Measurements from ENCODE around the gene TRPV6.

TRPV6 gene

DNA sequence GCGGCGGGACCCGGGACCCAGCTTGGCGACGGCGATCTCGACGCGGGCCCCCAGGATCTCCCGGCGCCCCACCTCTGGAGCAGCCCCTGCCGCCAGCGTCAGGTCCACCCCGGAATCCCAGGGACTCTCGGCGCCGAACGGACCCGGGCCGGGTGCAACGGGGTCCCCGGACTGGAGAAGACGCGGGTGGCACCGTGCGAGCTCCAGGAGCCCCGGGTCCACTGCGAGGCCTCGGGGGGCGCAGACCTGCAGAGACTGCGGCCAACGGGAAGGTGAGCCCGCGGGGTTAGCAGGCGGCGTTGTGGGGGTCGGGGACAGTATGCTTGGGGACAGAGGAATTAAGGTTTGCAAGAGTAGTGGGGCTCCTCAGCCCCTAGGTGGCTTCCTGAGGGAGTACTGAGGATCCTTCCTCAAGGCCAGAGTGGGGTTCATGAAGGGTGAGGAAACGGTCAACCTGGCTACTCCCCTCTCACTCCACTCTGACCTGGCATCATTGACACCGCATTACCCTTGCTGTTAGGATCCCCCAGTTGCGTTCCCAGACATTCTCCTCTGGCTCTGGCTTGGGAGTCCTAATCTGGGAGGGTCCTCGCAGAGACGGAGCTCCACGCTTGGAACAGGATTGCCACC, 30.3 kb downstream of the TRPV6 start:
- DNase-seq (ENCODE audit: low read depth in 4 of 4, low spot score in 1 of 4), result no peak

DNA sequence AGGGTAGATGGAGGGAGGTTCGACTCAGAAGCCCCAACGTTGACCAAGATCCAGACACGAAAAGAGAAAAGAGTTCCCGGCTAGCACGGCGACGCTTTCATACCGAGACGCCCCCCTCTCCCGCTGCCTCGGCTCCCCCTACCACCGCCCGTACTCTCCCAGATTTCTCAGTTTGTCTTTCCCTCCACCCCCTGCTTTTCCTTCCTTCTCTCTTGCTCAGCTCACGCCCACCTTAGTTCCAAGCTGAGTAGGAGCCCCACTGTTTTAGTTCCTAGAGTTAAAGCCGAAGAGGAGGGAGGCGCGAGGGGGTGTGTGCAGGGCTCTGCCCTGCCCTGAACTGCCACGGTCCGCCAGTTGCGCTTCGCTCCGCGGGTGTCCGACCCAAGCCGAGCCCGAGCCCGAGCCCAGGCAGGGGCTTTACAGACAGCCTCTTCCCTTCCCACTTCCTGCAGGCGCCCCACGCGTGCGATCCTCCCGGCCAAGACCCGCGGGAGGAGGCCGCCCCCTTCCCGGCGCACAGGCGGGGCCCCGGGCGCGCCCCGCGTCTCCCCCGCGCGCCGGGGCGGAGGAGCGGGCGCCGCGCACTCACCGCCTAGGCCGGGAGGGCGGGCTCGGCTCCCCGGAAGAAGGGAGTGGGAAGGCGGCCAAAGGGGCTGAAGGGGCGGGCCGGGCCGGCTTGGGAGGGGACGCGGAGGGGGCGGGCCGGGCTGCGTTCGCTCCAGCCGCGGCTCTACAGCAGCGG, 31.0 kb downstream of the TRPV6 start, which contains the start of gene EPHB6:
TSS of gene EPHB6 (plus strand) at position 705 of the 742 bp plus-strand sequence. CDS start 8,152 bp downstream, outside the sequence.
- peak in 3 of 4 experiments; percentile 18 to 67 (median 40) for DNase-seq (ENCODE audit: low read depth in 4 of 4, low spot score in 1 of 4)

DNA sequence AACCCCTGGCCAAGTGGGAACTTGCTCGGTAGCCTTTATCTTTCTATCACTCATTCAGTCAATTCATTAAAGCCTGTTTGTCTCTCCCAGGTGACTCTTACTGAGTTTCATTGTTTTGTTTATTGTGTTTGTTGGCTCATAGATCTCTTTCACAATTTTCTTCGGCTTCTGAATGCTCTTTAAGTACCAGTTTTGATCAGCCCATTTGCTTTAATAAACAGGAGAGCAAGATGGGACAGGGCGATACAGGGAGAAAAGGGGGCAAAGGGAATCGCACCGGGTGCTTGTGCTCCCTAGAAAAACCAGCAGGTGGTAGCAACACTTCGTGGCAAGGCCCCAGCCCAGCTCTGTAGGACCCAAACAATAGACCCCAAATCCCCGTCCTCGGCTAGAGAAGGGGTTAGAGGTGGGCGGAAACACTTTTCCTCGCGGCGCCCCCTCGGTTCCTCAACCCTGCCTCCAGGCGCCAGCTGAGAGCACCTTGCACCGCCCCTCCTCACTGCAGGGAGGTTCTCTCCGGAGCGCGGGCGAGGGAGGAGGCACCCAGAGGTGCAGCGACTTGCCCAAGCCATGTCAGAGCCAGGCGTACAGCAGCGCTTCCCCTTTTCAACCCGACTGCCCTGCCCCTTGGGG, 31.7 kb downstream of the TRPV6 start:
- peak in 3 of 4 experiments; percentile 26 to 57 (median 46) for DNase-seq (ENCODE audit: low read depth in 4 of 4, low spot score in 1 of 4)

DNA sequence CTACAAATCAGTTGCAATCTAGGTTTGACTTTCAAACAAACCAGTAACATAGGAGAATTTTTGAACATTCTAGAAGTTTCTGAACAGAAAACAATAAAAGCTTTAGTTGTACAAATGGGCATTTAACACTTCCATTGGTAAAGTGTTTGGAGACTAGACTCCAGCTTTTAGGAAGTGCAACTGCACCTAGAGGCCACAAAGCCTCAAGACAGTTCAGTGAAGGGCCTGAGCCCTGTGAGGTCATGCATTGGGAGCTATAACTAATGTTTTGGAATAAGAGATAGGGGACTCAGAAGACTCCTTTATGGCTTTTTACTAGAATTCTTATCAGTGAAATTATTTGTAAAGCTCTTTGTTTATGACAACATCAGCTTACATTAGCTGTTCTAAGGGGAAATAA, 33.6 kb downstream of the TRPV6 start:
- DNase-seq (ENCODE audit: low read depth in 4 of 4, low spot score in 1 of 4), result no peak

DNA sequence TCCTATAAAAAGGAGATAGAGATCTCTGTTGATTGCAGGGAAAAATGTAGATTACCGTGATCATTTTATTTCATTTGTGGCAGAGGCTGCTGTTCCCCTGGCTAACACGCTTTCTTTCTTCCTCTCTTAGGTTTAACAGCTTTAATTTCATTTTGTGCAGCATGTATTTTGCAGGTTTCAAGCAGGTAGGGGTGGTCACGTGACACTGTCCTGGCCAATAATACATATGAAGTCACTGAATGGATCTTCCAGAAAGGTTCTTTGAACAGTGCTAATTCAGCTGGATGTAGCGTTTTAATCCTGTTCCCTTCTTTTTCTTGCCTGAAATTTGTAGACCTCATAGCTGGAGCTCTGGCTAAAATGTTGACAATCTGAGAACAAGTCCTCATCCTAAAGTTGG, 34.3 kb downstream of the TRPV6 start:
- DNase-seq (ENCODE audit: low read depth in 4 of 4, low spot score in 1 of 4), result no peak

DNA sequence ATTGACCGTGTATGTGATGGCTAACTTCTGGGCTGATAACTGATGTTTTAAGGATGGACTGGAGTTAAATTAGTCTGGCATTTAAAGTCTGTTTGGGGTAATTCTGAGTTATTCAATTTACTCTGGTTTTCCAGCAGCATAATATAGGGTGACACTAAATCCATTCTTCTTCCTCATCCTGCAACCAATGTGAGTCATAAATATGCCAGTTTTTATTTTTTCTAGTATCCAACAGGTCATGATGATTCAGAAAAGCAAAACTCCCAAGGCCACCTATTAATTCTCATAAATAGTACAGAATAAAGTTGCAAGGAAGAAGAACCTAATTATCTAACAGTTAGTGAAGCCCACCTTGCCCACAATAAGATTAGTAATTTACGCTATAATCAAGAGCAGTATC, 38.2 kb downstream of the TRPV6 start:
- no peak for DNase-seq (ENCODE audit: low read depth in 4 of 4, low spot score in 1 of 4)

DNA sequence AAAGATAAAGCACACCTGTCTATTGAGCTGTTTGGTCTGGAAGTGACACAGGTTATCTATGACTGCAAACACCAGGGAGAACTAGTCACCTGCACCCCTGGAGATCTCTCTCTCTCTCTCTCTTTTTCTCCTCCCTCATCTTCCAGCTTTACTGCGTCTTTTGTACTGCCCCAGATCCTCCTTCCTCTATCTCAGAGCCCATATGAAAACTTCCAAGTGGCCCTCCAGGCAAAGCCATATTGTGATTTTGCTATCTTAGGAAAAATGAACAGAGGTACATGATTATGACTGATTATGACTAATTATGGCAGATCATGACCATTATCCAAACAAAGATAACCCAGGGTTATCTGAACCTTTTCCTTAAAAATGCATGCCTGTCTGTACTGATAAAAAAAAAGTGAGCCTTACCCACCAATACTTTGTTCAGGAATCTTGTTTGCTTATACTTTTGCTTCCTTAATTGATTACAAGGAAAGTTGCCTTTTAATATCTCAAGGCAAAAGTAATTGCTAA, 43.2 kb downstream of the TRPV6 start:
- no peak for DNase-seq (ENCODE audit: low read depth in 4 of 4, low spot score in 1 of 4)

DNA sequence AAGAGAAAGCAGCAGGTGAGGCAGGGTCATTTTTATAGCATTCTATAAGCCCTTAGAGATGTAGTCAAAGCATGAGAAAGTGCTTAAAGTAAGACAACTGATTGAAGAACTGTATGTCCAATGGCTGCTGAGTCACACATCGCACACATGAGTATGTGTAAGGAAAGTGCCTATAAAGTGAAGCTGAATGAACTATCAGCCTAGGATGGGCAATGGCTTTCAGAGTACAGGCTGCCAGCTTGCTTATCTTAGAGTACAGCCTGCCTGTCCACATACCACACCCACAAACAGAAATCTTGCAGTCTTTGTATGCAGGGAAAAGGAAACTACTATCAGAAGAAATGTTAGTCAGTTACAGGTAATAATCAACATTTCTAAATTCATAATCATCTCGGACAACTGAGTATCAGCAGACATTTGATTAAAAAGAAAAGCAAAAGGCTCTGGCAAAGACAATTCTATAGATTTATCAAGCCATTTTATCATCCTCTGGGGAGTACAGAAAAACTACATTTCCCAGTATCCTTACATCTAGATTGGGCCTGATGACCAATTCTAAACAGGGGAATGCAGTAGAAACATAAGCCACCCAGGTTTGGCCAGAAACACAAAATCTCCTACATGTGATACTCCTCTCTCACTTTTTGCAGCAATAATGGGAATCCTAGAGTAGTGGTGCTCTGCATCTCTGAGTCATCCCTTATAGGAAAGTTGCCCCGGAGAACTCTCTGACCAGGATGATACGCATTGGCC, 46.9 kb downstream of the TRPV6 start:
- DNase-seq (ENCODE audit: low read depth in 4 of 4, low spot score in 1 of 4), result no peak

DNA sequence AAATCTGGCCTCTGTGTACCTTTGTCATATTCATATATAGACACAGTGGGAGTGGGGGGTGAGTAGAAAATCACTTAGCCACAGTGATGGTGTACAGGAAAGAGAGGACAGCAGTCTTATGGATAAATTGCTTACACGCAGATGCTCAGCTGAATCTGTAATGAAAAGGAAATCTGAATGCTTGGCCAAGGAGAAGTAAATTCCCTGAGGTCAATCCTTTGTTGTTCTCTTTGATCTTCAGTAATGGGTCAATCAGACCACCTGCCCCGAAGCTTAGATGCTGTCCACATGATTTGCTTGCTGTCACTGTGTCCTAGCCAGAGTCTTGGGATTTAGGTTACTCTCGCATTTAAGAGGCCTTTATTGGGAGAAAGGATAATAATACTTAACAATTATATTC, 49.1 kb downstream of the TRPV6 start:
- no peak for DNase-seq (ENCODE audit: low read depth in 4 of 4, low spot score in 1 of 4)

DNA sequence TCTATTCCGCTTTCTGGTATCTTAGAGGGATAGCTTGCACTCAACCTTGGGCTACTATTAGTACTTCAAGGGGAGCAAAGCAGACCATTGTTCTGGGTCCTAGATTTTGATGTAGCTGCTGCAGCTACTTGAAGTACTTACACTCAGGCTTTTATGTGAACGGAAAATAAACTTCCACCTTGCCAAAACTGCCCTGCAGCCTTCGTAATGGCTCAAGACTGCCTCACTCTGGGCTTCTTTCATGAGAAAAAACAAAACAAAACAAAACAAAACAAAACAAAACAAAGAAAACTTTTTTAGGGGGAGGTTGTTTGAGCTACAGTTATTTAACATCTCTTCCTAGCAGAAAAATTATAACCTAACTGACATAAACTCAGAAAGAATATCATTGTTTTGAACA, 50.1 kb downstream of the TRPV6 start:
- DNase-seq (ENCODE audit: low read depth in 4 of 4, low spot score in 1 of 4), result no peak

DNA sequence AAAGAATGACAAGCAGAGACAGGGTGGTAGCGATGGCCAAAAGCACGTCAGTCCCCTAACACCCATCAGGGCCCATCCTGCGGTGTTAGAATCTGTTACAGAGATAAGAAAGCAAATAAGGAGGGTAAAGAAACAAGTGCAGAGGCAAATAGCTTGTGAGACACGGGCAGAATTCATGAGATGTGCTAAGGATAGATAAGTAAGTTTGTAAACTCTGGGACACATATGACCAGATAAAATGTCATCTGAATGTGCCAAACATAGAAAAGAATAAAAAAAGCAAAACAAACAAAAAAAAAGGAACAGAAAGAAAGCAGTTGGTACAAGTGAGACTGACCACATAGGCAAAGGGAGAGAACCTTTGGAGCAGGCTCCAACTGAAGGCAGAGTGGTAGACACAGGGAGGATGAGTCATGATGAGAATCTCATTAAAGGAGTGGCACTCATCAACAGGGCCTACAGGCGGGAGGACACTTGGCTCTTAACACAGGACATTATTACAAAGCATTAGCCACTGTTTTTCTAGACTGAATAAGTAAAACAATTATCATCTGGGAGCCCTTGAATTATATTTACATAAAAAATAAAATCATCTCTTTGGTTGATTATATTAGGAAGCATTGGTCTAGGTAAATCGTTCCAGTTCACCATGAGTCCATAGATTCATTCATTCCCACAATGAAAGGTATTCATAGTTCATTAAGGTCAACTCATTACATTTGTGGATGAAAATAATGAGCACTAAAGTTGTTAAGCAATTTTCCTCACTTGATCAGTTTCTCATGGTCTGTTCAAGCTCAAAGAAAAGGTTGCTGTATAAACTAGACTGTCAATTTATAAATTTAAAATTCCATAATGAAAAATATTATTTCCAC, 52.1 kb downstream of the TRPV6 start:
- DNase-seq (ENCODE audit: low read depth in 4 of 4, low spot score in 1 of 4), result no peak

DNA sequence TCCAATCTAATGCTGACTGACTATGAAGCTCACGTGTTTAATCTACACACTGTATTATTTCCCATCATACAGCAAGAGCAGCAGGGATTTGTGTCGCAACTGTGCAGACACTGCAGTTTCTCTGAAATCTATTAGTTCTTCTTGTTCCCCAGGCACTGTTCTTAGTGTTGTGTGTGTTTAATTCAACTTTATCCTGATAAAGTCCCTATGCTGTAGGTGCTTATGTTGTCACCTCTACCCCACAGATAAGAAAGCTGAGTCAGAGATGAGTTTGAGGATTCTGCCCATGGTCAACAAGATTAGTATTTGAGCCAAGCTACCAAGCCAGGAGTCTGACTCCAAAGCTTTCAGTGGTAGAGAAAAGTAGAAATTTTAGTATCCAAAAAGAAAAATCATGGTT, 53.1 kb downstream of the TRPV6 start:
- no peak for DNase-seq (ENCODE audit: low read depth in 4 of 4, low spot score in 1 of 4)

DNA sequence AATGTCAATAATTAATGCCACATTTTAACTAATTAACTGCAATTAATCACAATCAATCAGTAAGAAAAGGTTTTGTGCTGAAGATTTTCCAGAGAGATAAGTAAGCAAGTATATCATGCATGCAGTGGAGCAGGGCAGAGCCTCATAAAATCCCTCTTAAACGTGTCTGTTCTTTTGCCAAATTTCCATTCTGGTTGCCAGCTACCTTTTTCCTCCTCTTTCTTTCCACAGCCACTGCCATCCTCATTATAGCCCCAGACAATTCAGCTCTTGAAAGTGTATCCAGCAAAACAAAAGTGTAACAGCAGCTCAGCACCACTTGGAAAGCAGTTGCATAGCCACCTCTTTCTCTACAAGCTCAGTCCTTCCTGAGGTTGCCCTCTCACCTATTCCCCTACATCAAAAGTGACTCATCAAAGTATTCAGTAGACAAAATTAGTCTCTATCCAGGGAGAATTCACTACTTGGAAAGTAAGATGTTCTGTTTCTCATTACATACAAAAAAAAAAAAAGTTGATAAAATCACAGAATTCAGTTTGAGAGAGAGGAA, 57.5 kb downstream of the TRPV6 start:
- no peak for DNase-seq (ENCODE audit: low read depth in 4 of 4, low spot score in 1 of 4)

DNA sequence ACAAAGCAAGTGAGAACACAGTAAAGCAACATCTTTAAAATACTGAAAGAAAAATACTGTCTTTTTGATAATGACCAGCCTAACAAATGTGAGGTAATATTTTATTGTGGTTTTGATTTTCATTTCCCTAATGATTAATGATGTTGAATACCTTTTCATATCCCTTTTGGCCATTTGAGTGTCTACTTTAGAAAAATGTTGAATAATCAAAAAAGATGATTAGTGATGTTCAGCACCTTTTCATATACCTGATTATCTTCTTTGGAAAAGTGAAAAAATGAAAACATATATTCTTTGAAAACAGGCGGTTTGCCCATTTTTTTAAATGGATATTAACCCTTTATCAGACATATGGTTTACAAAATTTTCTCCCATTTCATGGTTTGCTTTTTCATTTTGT, 62.8 kb downstream of the TRPV6 start:
- no peak for DNase-seq (ENCODE audit: low read depth in 4 of 4, low spot score in 1 of 4)
